Measurements from ENCODE around the gene ZSCAN20.

ZSCAN20 gene

GRCh38 chr1:33524586-33524985 lies 52.1 kb downstream of the ZSCAN20 start:
- Histone ChIP-seq H3K27me3 (ENCODE audit: control insufficient read depth, insufficient read depth, low read length, poor library complexity, severe bottlenecking) (no peaks in the 10 kb centered on the region), H3K27ac (ENCODE audit: insufficient read depth, low read depth, low read length, poor library complexity, severe bottlenecking) (no peak overlapping the region), H3K36me3 (ENCODE audit: control insufficient read depth, insufficient read depth, low read length) (no peaks in the 10 kb centered on the region), H3K4me1 (ENCODE audit: control insufficient read depth, insufficient read depth, low read length) (no peaks in the 10 kb centered on the region), H3K9me3 (ENCODE audit: control insufficient read depth, low read length) (no peaks in the 10 kb centered on the region), H3K4me3 (ENCODE audit: insufficient read depth, low read depth, low read length) (no peak overlapping the region)
- 91 to 96% methylated on average over 3 of the region's 3 CpGs for WGBS, 2 experiments

DNA sequence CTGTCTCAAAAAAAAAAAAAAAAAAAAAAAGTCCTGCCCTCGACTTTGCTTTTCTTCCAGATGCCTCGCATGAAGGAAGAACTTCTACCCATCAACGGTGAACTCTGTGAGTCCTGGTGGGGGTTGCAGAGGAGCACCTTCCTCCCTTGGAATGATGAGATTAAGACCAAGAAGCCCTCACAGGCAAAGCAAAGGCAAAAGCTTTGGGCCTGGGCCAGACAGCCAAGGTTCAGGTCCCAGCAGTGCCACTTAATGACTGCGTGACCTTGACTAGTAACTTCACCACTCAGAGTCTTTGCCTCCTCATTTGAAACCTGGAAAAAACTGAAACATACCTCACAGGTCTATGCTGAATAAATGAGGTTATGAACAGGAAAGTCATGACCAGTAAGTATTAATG lies 55.5 kb downstream of the ZSCAN20 start:
- WGBS, 2 experiments: 90 to 95% methylated on average over 3 to 4 of the region's 4 CpGs
- Histone ChIP-seq H3K27ac (ENCODE audit: insufficient read depth, low read depth, low read length, poor library complexity, severe bottlenecking) (no peak overlapping the region), H3K4me1 (ENCODE audit: control insufficient read depth, insufficient read depth, low read length) (no peaks in the 10 kb centered on the region), H3K4me3 (ENCODE audit: insufficient read depth, low read depth, low read length) (no peak overlapping the region), H3K36me3 (ENCODE audit: control insufficient read depth, insufficient read depth, low read length) (no peaks in the 10 kb centered on the region), H3K9me3 (ENCODE audit: control insufficient read depth, low read length) (no peaks in the 10 kb centered on the region), H3K27me3 (ENCODE audit: control insufficient read depth, insufficient read depth, low read length, poor library complexity, severe bottlenecking) (no peaks in the 10 kb centered on the region)

DNA sequence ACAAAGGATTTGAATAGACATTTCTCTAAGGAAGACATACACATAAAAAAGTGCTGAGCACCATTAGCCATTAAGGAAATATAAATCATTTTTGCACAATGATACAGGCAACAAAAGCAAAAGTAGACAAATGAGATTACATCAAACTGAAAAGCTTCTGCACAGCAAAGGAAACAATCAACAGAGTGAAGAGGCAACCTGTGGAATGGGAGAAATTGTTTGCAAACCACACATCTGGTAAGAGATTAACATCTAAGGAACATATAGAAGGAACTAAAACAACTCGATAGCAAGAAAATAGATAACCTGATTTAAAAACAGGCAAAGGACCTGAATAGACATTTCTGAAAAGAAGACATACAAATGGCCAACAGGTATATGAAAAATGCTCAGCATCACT lies 57.5 kb downstream of the ZSCAN20 start:
- H3K27me3 ChIP-seq (ENCODE audit: control insufficient read depth, insufficient read depth, low read length, poor library complexity, severe bottlenecking): no peaks in the 10 kb centered on the region
- WGBS, 2 experiments: 78 to 94% methylated on average over 1 of the region's 1 CpG
- no peaks in the 10 kb centered on the region for H3K36me3 ChIP-seq (ENCODE audit: control insufficient read depth, insufficient read depth, low read length)
- H3K9me3 ChIP-seq (ENCODE audit: control insufficient read depth, low read length): no peaks in the 10 kb centered on the region
- no peaks in the 10 kb centered on the region for H3K4me1 ChIP-seq (ENCODE audit: control insufficient read depth, insufficient read depth, low read length)
- H3K27ac ChIP-seq (ENCODE audit: insufficient read depth, low read depth, low read length, poor library complexity, severe bottlenecking): no peak overlapping the region
- H3K4me3 ChIP-seq (ENCODE audit: insufficient read depth, low read depth, low read length): no peak overlapping the region

DNA sequence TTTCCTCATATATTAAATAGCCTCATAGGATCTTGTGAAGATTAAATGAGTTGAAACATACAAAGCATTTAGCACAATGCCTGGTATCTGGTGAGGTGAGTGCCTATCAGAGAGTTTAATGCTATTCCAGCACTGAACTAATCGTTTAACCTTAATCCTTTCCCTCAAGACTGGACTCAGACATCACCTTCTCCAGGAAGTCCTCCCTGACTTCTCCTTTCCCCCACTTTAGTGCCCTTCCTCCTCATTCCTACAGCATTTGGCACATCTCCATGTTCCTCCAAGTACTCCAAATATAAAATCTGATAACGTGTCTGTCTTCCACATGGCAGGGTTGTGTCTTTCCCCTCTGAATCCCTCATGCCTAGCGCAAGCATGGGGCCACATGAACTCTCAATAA lies 59.8 kb downstream of the ZSCAN20 start:
- Histone ChIP-seq H3K27ac (ENCODE audit: insufficient read depth, low read depth, low read length, poor library complexity, severe bottlenecking) (no peak overlapping the region), H3K36me3 (ENCODE audit: control insufficient read depth, insufficient read depth, low read length) (no peaks in the 10 kb centered on the region), H3K27me3 (ENCODE audit: control insufficient read depth, insufficient read depth, low read length, poor library complexity, severe bottlenecking) (no peaks in the 10 kb centered on the region), H3K4me3 (ENCODE audit: insufficient read depth, low read depth, low read length) (no peak overlapping the region), H3K4me1 (ENCODE audit: control insufficient read depth, insufficient read depth, low read length) (no peaks in the 10 kb centered on the region), H3K9me3 (ENCODE audit: control insufficient read depth, low read length) (no peaks in the 10 kb centered on the region)
- 94% methylated on average over 3 of the region's 3 CpGs for WGBS, 2 experiments

DNA sequence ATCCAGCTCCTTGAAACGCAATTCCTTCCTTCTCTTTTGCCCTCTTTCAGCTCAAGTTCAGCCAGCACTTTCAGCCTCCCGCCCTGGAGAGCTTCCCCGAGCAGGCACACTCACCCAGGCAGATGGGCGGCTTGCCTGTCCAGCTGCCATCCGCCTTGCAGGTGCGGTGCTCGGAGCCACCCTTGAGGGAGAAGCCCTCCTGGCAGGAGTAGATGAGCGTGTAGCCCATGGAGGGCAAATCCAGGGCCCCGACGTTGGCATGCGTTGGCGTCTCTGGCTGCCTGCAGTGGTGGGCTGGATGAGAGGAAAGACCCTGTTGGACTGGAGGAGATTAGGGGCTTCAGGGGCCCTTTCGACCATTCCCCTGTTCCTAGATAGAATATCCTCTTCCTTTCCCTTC lies 60.5 kb downstream of the ZSCAN20 start:
- Histone ChIP-seq H3K4me3 (ENCODE audit: insufficient read depth, low read depth, low read length) (no peak overlapping the region), H3K27ac (ENCODE audit: insufficient read depth, low read depth, low read length, poor library complexity, severe bottlenecking) (no peak overlapping the region), H3K4me1 (ENCODE audit: control insufficient read depth, insufficient read depth, low read length) (no peaks in the 10 kb centered on the region), H3K27me3 (ENCODE audit: control insufficient read depth, insufficient read depth, low read length, poor library complexity, severe bottlenecking) (no peaks in the 10 kb centered on the region), H3K36me3 (ENCODE audit: control insufficient read depth, insufficient read depth, low read length) (no peaks in the 10 kb centered on the region), H3K9me3 (ENCODE audit: control insufficient read depth, low read length) (no peaks in the 10 kb centered on the region)
- 94 to 96% methylated on average over 13 of the region's 13 CpGs for WGBS, 2 experiments

- Histone ChIP-seq H3K9me3 (ENCODE audit: control insufficient read depth, low read length) (no peaks in the 10 kb centered on the region), H3K27ac (ENCODE audit: insufficient read depth, low read depth, low read length, poor library complexity, severe bottlenecking) (no peak overlapping the region), H3K36me3 (ENCODE audit: control insufficient read depth, insufficient read depth, low read length) (no peaks in the 10 kb centered on the region), H3K4me3 (ENCODE audit: insufficient read depth, low read depth, low read length) (no peak overlapping the region), H3K4me1 (ENCODE audit: control insufficient read depth, insufficient read depth, low read length) (no peaks in the 10 kb centered on the region), H3K27me3 (ENCODE audit: control insufficient read depth, insufficient read depth, low read length, poor library complexity, severe bottlenecking) (no peaks in the 10 kb centered on the region)
- 94 to 95% methylated on average over 2 of the region's 2 CpGs for WGBS, 2 experiments
Measured at GRCh38 chr1:33535334-33535733, 62.9 kb downstream of the ZSCAN20 start.

DNA sequence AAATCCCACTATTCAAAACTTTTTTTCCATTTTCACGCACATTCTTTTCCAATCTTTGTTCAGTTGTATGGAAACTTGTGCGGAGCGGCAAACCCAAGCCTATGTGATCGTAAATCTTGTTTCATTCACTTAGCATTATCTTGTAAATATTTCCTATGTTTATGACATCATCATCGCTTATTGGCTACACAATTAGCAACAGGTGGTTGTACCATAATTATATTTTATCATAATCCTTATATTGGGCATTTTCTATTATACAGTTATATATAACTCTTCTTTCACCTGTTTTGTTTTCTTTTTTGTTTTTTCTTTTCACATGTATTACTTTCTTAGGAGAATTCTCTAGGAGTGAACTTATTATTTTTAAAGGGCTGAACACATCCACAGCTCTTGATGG lies 65.4 kb downstream of the ZSCAN20 start:
- H3K9me3 ChIP-seq (ENCODE audit: control insufficient read depth, low read length): no peaks in the 10 kb centered on the region
- 95 to 96% methylated on average over 4 to 5 of the region's 5 CpGs for WGBS, 2 experiments
- no peaks in the 10 kb centered on the region for H3K27me3 ChIP-seq (ENCODE audit: control insufficient read depth, insufficient read depth, low read length, poor library complexity, severe bottlenecking)
- no peaks in the 10 kb centered on the region for H3K36me3 ChIP-seq (ENCODE audit: control insufficient read depth, insufficient read depth, low read length)
- H3K4me1 ChIP-seq (ENCODE audit: control insufficient read depth, insufficient read depth, low read length): no peaks in the 10 kb centered on the region
- H3K4me3 ChIP-seq (ENCODE audit: insufficient read depth, low read depth, low read length): no peak overlapping the region
- no peak overlapping the region for H3K27ac ChIP-seq (ENCODE audit: insufficient read depth, low read depth, low read length, poor library complexity, severe bottlenecking)

- WGBS, 2 experiments: 95 to 97% methylated on average over 6 of the region's 6 CpGs
- Histone ChIP-seq H3K36me3 (ENCODE audit: control insufficient read depth, insufficient read depth, low read length) (no peaks in the 10 kb centered on the region), H3K9me3 (ENCODE audit: control insufficient read depth, low read length) (no peaks in the 10 kb centered on the region), H3K4me3 (ENCODE audit: insufficient read depth, low read depth, low read length) (no peak overlapping the region), H3K27ac (ENCODE audit: insufficient read depth, low read depth, low read length, poor library complexity, severe bottlenecking) (no peak overlapping the region), H3K27me3 (ENCODE audit: control insufficient read depth, insufficient read depth, low read length, poor library complexity, severe bottlenecking) (no peaks in the 10 kb centered on the region), H3K4me1 (ENCODE audit: control insufficient read depth, insufficient read depth, low read length) (no peaks in the 10 kb centered on the region)
Measured at GRCh38 chr1:33541966-33542365, 69.5 kb downstream of the ZSCAN20 start.
